ENCODE results near the gene SLC1A5.
A peak's percentile ranks its signal among the peaks of the same experiment; 100 is the strongest.
"Not testable (repeated sequence)": the region's sequence is repeated elsewhere in the genome, so short reads cannot be mapped to it uniquely, and the experiment has no call there.

Gene SLC1A5

GRCh38 chr19:46786236-46787039 lies 2.0 kb downstream of the SLC1A5 start:
- H3K4me3 ChIP-seq (ENCODE audit: low read depth, low read length), result peak overlapping the region; percentile 73
- peak; percentile 38 for DNase-seq (ENCODE audit: low read depth)
- no peak for TF ChIP-seq CTCF (IDR thresholded peaks at IDR 0.05; ENCODE audit: control insufficient read depth, extremely low read depth, insufficient read depth)

DNA sequence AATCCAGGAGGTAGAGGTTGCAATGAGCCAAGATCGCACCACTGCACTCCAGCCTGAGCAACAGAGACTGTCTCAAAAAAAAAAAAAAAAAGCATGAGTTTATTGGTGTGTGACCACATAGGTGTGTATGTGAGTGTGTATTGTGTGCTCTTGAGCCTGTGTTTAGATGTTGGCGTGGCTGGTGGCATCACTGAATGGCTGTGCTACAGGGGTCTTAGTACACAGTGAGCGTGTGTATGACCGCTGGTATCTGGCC lies 2.5 kb downstream of the SLC1A5 start:
- TF ChIP-seq CTCF (IDR thresholded peaks at IDR 0.05; ENCODE audit: control insufficient read depth, extremely low read depth, insufficient read depth), result no peak

GRCh38 chr19:46785054-46785979 lies 3.1 kb downstream of the SLC1A5 start:
- DNase-seq (ENCODE audit: low read depth), result no peak
- H3K4me3 ChIP-seq (ENCODE audit: low read depth, low read length), result peak overlapping the region; percentile 73; the same call in 1 of the 2 replicates
- no peak for TF ChIP-seq CTCF (IDR thresholded peaks at IDR 0.05; ENCODE audit: control insufficient read depth, extremely low read depth, insufficient read depth)

More for the DNA sequence above, 2.5 kb downstream of the SLC1A5 start:
- no peak for DNase-seq (ENCODE audit: low read depth)
- H3K4me3 ChIP-seq (ENCODE audit: low read depth, low read length), result peak overlapping the region; percentile 73

- H3K4me3 ChIP-seq (ENCODE audit: low read depth, low read length), result peak overlapping the region; percentile 28
- no peak for TF ChIP-seq CTCF (IDR thresholded peaks at IDR 0.05; ENCODE audit: control insufficient read depth, extremely low read depth, insufficient read depth)
- DNase-seq (ENCODE audit: low read depth), result peak; percentile 81
Observed at GRCh38 chr19:46784262-46785053, 3.9 kb downstream of the SLC1A5 start.

GRCh38 chr19:46783670-46784069 lies 4.7 kb downstream of the SLC1A5 start:
- TF ChIP-seq CTCF (IDR thresholded peaks at IDR 0.05; ENCODE audit: control insufficient read depth, extremely low read depth, insufficient read depth), result no peak
- peak overlapping the region; percentile 28; the same call in 1 of the 2 replicates for H3K4me3 ChIP-seq (ENCODE audit: low read depth, low read length)
- no peak for DNase-seq (ENCODE audit: low read depth)

GRCh38 chr19:46782355-46783019 lies 5.9 kb downstream of the SLC1A5 start:
- no peak for DNase-seq (ENCODE audit: low read depth)
- H3K4me3 ChIP-seq (ENCODE audit: low read depth, low read length), result no peak overlapping the region
- TF ChIP-seq CTCF (IDR thresholded peaks at IDR 0.05; ENCODE audit: control insufficient read depth, extremely low read depth, insufficient read depth), result no peak

- DNase-seq (ENCODE audit: low read depth); H3K4me3 ChIP-seq (ENCODE audit: low read depth, low read length): not testable (repeated sequence)
Observed at GRCh38 chr19:46777956-46778645, 10.3 kb downstream of the SLC1A5 start.

Measured in LNCaP clone FGC (cell line).